DOHH2 (cell line): ENCODE results near the gene BAIAP2L1.

Experiments used
- H3F3A ChIP-seq: fragments of 200-600 bp; sonication (generic), shearing (Covaris generic); 2 replicates; pipeline ENCODE4 v1.6.0; 2016; ENCODE audit warnings: antibody characterized with exemption, mild to moderate bottlenecking; ENCODE audit not compliant: control insufficient read depth, insufficient read depth
- H3K27ac ChIP-seq: fragments of 200-600 bp; sonication (generic); 2 replicates; pipeline ENCODE4 v1.5.1; 2014; ENCODE audit warnings: low read depth, mild to moderate bottlenecking, low read length, moderate library complexity
- H3K27me3 ChIP-seq: fragments of 200-600 bp; sonication (generic); 2 replicates; pipeline ENCODE4 v1.6.1; 2014; ENCODE audit warnings: mild to moderate bottlenecking, low read length, mixed read lengths; ENCODE audit not compliant: control insufficient read depth
- H3K36me3 ChIP-seq: fragments of 200-600 bp; sonication (generic); 2 replicates; pipeline ENCODE4 v1.6.1; 2014; ENCODE audit warnings: mild to moderate bottlenecking, low read length, moderate library complexity, mixed read lengths; ENCODE audit not compliant: control insufficient read depth
- H3K4me1 ChIP-seq: fragments of 200-600 bp; sonication (generic); 2 replicates; pipeline ENCODE4 v1.6.1; 2014; ENCODE audit warnings: mild to moderate bottlenecking, low read length, mixed read lengths; ENCODE audit not compliant: control insufficient read depth
- H3K4me2 ChIP-seq: fragments of 200-600 bp; sonication (generic); 2 replicates; pipeline ENCODE4 v1.6.0; 2014; ENCODE audit warnings: mild to moderate bottlenecking, low read length, moderate library complexity
- H3K4me3 ChIP-seq: fragments of 200-600 bp; sonication (generic); 2 replicates; pipeline ENCODE4 v1.5.1; 2014; ENCODE audit warnings: mild to moderate bottlenecking, low read length, mixed read lengths
- H3K79me2 ChIP-seq: fragments of 200-600 bp; sonication (generic); 2 replicates; pipeline ENCODE4 v1.6.1; 2014; ENCODE audit warnings: mild to moderate bottlenecking, low read length, mixed read lengths; ENCODE audit not compliant: control insufficient read depth
- H3K9me2 ChIP-seq: fragments of 200-600 bp; sonication (generic); replicated peaks from 2 replicates; pipeline ENCODE4 v1.6.1; 2014; ENCODE audit warnings: mild to moderate bottlenecking, low read length, mixed read lengths; ENCODE audit not compliant: control insufficient read depth
- H3K9me3 ChIP-seq: fragments of 200-600 bp; sonication (generic); 2 replicates; pipeline ENCODE4 v1.6.1; 2014; ENCODE audit warnings: antibody characterized with exemption, low read length, mixed read lengths; ENCODE audit not compliant: control insufficient read depth, insufficient read depth
- H4K20me1 ChIP-seq: fragments of 200-600 bp; sonication (generic); 2 replicates; pipeline ENCODE4 v1.6.0; 2014; ENCODE audit warnings: low read depth, mild to moderate bottlenecking, antibody characterized with exemption, low read length, moderate library complexity; ENCODE audit not compliant: control insufficient read depth, insufficient read depth
- CTCF ChIP-seq: fragments of 200-600 bp; sonication (generic); IDR thresholded peaks from one replicate; pipeline ENCODE4 v1.5.1; 2014; ENCODE audit warnings: antibody characterized with exemption, mild to moderate bottlenecking, low read depth, low read length; ENCODE audit not compliant: poor library complexity, severe bottlenecking
- EZH2phosphoT487 ChIP-seq: fragments of 200-600 bp; sonication (generic); IDR thresholded peaks from 2 replicates; pipeline ENCODE4 v1.6.1; 2017; ENCODE audit warnings: borderline replicate concordance, mild to moderate bottlenecking, antibody characterized with exemption, low read length, moderate library complexity, mixed read lengths

BAIAP2L1 gene

GRCh38 chr7:98288064-98288823 is 112.6 kb downstream of the BAIAP2L1 start:
- H3K4me2 ChIP-seq, result no peak overlapping the region
- H3K27ac ChIP-seq, result no peak overlapping the region

GRCh38 chr7:98287486-98287959 is 113.4 kb downstream of the BAIAP2L1 start:
- Histone ChIP-seq H3K4me2 (no peak overlapping the region), H3K27ac (no peak overlapping the region), H3F3A (no peaks in the 10 kb centered on the region; the same call in 1 of the 2 replicates), H3K9me3 (no peaks in the 10 kb centered on the region), H4K20me1 (peaks cover 15% of the 10 kb centered on the region; the same call in 1 of the 2 replicates), H3K79me2 (no peaks in the 10 kb centered on the region), H3K4me3 (no peak overlapping the region), H3K36me3 (peaks cover 2% of the 10 kb centered on the region; the same call in 1 of the 2 replicates), H3K27me3 (peaks cover 2% of the 10 kb centered on the region), H3K4me1 (peaks cover 5% of the 10 kb centered on the region), H3K9me2 (no peaks in the 10 kb centered on the region)
- TF ChIP-seq EZH2phosphoT487 (no peak), CTCF (no peak)

More at GRCh38 chr7:98288064-98288823, 112.6 kb downstream of the BAIAP2L1 start:
- Histone ChIP-seq H3K4me3 (no peak overlapping the region), H3K79me2 (no peaks in the 10 kb centered on the region), H3K9me2 (no peaks in the 10 kb centered on the region), H3K4me1 (no peaks in the 10 kb centered on the region; the same call in 1 of the 2 replicates), H3F3A (no peaks in the 10 kb centered on the region; the same call in 1 of the 2 replicates), H4K20me1 (peaks cover 14% of the 10 kb centered on the region; the same call in 1 of the 2 replicates), H3K27me3 (no peaks in the 10 kb centered on the region), H3K36me3 (peaks cover 3% of the 10 kb centered on the region; the same call in 1 of the 2 replicates), H3K9me3 (no peaks in the 10 kb centered on the region)
- TF ChIP-seq CTCF (no peak), EZH2phosphoT487 (no peak)

GRCh38 chr7:98286701-98287485 is 114.0 kb downstream of the BAIAP2L1 start:
- H3K4me2 ChIP-seq, result no peak overlapping the region
- H3K27me3 ChIP-seq, result peaks cover 8% of the 10 kb centered on the region
- TF ChIP-seq EZH2phosphoT487, result no peak
- H3K36me3 ChIP-seq, result no peaks in the 10 kb centered on the region; the same call in 1 of the 2 replicates
- peaks cover 20% of the 10 kb centered on the region; the same call in 1 of the 2 replicates for H4K20me1 ChIP-seq
- H3K27ac ChIP-seq, result no peak overlapping the region
- H3K9me3 ChIP-seq, result no peaks in the 10 kb centered on the region
- H3K4me3 ChIP-seq, result no peak overlapping the region
- no peaks in the 10 kb centered on the region for H3K9me2 ChIP-seq
- no peaks in the 10 kb centered on the region for H3K79me2 ChIP-seq
- peaks cover 11% of the 10 kb centered on the region for H3K4me1 ChIP-seq
- H3F3A ChIP-seq, result no peaks in the 10 kb centered on the region; the same call in 1 of the 2 replicates
